Gastroesophageal sphincter (tissue), 3 donors: ENCODE data around the gene MVK.

Source experiments
- POLR2A ChIP-seq, 2 donors: fragments of 450-650 bp; IDR thresholded peaks; one replicate each; pipeline ENCODE4 v1.6.1; 2017; ENCODE audit warnings: antibody characterized with exemption in 2 of 2, mild to moderate bottlenecking in 2 of 2, moderate library complexity in 1 of 2
- POLR2AphosphoS5 ChIP-seq: sonication (generic); formaldehyde crosslinking; IDR thresholded peaks from one replicate; pipeline ENCODE4 v1.6.1; 2017; ENCODE audit warnings: antibody characterized with exemption
- TF ChIP-seq, protein P1 (sequence below), 4 experiments: fragments of 200-600 bp in 2 of 4; fragments of 450-650 bp in 2 of 4; sonication (generic) in 1 of 4; IDR thresholded peaks; one replicate each; pipeline ENCODE4 v1.5.1; 2017 to 2019; ENCODE audit warnings: antibody characterized with exemption in 4 of 4, mild to moderate bottlenecking in 2 of 4, moderate library complexity in 2 of 4

GRCh38 chr12:109524466-109525278 is 48.9 kb upstream of the MVK start:
- TF ChIP-seq POLR2AphosphoS5 (no peak), POLR2A (IDR thresholded peaks at IDR 0.05) (no peak)
- TF ChIP-seq, protein P1, sequence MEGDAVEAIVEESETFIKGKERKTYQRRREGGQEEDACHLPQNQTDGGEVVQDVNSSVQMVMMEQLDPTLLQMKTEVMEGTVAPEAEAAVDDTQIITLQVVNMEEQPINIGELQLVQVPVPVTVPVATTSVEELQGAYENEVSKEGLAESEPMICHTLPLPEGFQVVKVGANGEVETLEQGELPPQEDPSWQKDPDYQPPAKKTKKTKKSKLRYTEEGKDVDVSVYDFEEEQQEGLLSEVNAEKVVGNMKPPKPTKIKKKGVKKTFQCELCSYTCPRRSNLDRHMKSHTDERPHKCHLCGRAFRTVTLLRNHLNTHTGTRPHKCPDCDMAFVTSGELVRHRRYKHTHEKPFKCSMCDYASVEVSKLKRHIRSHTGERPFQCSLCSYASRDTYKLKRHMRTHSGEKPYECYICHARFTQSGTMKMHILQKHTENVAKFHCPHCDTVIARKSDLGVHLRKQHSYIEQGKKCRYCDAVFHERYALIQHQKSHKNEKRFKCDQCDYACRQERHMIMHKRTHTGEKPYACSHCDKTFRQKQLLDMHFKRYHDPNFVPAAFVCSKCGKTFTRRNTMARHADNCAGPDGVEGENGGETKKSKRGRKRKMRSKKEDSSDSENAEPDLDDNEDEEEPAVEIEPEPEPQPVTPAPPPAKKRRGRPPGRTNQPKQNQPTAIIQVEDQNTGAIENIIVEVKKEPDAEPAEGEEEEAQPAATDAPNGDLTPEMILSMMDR (IDR thresholded peaks at IDR 0.05) = no peak
